GM13976 (cell line): ENCODE measurements around the gene SPI1.

Experiments
- DNase-seq: peaks from one replicate; pipeline ENCODE4 v3.0.0; 2012; ENCODE audit warnings: low spot score
- in situ Hi-C: fragments of 300-500 bp; cut with MboI; formaldehyde crosslinking; loops from one replicate; pipeline ENCODE4 v1.12.0; 2022; ENCODE audit warnings: low sequenced_read_pairs, mixed read lengths, inconsistent platforms; ENCODE audit not compliant: unreplicated experiment
- TF ChIP-seq, protein P1 (sequence below): IDR thresholded peaks from 2 replicates; pipeline ENCODE4 v1.5.1; 2012; ENCODE audit warnings: borderline replicate concordance, mild to moderate bottlenecking; ENCODE audit not compliant: insufficient read depth; ENCODE audit errors: extremely low read depth, missing control alignments, control extremely low read depth

Gene SPI1

DNA sequence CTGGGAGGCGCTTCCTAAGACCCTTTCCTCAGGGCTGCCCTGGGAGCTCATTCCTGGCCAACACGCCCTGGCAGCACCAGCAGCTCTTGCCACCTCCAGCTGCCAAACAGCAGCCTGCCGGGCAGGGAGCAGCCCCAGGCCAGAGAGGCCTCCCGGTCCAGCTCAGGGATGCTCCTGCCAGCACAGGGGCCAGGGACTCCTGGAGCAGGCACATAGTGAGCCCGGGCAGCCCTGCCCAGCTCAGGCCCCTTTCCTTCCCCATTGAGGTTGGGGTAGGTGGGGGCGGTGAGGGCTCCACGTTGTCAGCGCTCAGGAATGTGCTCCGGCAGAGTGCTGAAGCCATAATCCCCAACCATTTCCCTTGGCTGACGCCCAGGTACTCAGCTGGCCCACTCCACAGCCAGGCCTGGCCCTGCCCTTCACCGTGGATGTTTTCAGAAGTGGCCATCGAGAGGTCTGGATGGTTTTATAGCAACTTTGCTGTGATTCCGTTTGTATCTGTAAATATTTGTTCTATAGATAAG lies 37.7 kb upstream of the SPI1 start:
- DNase-seq = no peak
- in situ Hi-C loops = no loop called here
- TF ChIP-seq, protein P1, sequence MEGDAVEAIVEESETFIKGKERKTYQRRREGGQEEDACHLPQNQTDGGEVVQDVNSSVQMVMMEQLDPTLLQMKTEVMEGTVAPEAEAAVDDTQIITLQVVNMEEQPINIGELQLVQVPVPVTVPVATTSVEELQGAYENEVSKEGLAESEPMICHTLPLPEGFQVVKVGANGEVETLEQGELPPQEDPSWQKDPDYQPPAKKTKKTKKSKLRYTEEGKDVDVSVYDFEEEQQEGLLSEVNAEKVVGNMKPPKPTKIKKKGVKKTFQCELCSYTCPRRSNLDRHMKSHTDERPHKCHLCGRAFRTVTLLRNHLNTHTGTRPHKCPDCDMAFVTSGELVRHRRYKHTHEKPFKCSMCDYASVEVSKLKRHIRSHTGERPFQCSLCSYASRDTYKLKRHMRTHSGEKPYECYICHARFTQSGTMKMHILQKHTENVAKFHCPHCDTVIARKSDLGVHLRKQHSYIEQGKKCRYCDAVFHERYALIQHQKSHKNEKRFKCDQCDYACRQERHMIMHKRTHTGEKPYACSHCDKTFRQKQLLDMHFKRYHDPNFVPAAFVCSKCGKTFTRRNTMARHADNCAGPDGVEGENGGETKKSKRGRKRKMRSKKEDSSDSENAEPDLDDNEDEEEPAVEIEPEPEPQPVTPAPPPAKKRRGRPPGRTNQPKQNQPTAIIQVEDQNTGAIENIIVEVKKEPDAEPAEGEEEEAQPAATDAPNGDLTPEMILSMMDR = no peak

DNA sequence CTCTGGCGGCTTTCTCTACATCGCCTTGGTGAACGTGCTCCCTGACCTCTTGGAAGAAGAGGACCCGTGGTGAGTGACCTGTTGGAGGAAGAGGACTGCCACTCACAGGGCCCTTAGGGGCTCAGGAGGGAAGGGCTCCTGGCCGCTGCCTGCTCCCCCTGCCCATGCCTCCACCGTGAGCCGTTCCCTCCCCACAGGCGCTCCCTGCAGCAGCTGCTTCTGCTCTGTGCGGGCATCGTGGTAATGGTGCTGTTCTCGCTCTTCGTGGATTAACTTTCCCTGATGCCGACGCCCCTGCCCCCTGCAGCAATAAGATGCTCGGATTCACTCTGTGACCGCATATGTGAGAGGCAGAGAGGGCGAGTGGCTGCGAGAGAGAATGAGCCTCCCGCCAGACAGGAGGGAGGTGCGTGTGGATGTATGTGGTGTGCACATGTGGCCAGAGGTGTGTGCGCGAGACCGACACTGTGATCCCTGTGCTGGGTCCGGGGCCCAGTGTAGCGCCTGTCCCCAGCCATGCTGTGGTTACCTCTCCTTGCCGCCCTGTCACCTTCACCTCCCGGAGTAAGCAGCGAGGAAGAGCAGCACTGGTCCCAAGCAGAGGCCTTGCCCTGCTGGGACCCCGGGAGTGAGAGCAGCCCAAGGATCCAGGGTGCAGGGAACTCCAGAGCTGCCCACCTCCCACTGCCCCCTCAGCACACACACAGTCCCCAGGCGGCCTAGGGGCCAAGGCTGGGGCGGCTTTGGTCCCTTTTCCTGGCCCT lies 36.9 kb upstream of the SPI1 start:
- in situ Hi-C loops = no loop called here
- no peak for DNase-seq
- TF ChIP-seq, protein P1 = no peak

DNA sequence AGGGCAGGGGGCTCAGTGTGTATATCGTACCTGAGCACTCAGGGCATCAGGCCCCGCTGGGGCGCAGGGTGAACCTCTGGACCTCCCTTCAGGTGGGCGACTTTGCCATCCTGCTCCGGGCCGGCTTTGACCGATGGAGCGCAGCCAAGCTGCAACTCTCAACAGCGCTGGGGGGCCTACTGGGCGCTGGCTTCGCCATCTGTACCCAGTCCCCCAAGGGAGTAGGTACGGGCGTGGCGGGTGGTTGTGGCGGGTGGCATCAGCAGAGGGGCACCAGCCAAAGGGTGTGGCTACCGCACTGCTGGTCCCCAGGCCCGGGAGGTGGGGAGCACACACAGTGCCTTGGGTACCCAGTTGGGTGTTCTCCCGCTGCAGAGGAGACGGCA lies 36.3 kb upstream of the SPI1 start:
- in situ Hi-C loops = no loop called here
- no peak for DNase-seq
- TF ChIP-seq, protein P1 = no peak

DNA sequence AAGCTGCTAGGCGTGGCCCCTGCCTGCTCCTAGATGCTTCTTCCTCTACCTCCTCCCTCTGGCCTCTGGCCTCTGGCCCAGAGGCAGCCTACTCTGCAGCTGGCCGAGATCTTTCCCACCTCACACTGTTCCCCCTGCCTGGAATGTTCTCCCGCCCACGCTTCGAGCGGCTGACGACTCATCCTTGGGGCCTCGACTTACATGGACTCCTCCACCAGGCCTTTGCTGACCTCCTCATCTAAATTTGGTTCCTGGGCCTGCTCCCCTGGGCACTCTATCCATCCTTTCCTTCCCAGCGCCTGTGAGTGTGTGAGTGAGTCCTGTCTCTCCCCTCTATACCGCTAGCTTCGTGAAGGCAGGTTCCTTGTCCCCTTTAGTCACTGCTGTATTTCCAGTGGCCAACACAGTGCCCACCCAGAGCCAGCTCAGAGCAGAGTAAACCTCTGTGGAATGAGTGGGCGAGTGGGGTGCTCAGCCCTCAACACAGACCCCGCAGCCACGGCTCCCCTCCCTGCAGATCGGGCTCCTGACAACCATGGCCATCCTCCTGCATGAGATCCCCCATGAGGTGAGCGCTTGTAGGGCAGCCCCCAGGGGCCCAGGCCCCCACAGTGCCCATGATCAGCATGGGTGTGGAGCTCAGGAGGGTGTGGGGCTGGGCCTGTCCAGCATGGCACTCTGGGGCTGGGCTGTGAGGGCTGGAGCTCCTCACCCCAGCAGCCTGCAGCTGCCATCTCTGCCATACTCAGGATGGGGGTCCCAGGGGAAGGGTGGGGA lies 35.7 kb upstream of the SPI1 start:
- no peak for DNase-seq
- TF ChIP-seq, protein P1 = no peak
- in situ Hi-C loops = no loop called here

DNA sequence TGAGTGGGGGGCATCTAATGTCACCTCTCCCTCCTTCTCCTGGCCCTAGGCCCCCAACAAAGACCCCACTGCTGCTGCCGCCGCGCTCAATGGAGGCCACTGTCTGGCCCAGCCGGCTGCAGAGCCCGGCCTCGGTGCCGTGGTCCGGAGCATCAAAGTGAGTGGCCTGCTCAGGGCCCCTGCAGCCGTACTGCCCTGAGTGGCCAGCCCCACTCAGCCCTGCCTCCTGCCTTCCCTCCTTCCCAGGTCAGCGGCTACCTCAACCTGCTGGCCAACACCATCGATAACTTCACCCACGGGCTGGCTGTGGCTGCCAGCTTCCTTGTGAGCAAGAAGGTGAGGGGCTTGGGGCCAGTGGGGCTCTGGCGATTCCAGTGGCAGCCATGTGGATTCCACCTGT lies 35.0 kb upstream of the SPI1 start:
- in situ Hi-C loops = no loop called here
- TF ChIP-seq, protein P1 = no peak
- no peak for DNase-seq

DNA sequence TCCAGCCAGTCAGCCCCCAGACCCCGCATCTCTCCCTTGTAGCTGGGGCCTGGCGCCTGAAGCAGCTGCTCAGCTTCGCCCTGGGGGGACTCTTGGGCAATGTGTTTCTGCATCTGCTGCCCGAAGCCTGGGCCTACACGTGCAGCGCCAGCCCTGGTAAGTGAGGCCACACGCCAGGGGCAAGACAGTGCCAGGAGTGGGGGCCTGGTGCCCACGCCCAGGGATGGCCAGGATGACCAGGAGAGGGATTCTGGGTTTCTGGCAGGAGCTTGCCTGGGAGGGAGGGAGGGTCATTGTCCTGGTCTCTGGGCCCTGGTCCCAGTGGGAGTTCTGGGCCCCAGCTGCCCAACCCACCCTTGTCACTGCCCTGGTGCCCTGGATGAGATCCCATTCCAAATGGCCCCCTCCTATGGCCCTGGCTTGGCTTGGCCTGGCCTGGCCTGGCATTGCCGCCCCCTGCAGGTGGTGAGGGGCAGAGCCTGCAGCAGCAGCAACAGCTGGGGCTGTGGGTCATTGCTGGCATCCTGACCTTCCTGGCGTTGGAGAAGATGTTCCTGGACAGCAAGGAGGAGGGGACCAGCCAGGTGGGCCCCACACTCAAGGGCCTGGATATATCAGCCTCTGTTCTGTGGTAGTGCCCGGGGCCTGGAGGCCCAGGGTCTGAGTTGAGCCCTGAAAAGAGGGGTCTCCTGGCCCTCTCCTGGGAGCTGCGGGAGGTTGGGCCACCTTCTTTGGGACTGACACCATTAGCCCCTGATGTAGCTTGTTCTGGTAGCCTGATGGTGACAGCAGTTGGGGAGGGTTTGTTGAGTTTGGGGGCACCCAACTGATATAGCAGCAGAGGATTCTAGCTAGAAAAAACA lies 33.8 kb upstream of the SPI1 start:
- in situ Hi-C loops = no loop called here
- TF ChIP-seq, protein P1 = peak; percentile 97
- peak; percentile 78 for DNase-seq
